DND-41 (cell line): ENCODE data around the gene ABCC9.

Experiments used
- ATAC-seq: fragments of 200-7000 bp; cut with Tn5 transposase; 3 replicates; pipeline ENCODE4 v1.9.1; 2021; ENCODE audit warnings: low read depth; ENCODE audit not compliant: insufficient read depth
- DNase-seq: peaks from one replicate; pipeline ENCODE4 v3.0.0-alpha.2; 2020
- H2AFZ ChIP-seq: 2 replicates; pipeline ENCODE4 v1.6.0; 2012; ENCODE audit warnings: low read depth, low read length
- H3K27ac ChIP-seq: 2 replicates; pipeline ENCODE4 v1.5.1; 2012; ENCODE audit warnings: low read length, inconsistent platforms
- H3K27me3 ChIP-seq: fragments of 200-600 bp; sonication (generic); 2 replicates; pipeline ENCODE4 v1.6.0; 2012; ENCODE audit warnings: low read length, mild to moderate bottlenecking, inconsistent platforms; ENCODE audit not compliant: insufficient read depth, poor library complexity
- H3K36me3 ChIP-seq: 2 replicates; pipeline ENCODE4 v1.5.1; 2012; ENCODE audit warnings: low read length, inconsistent platforms; ENCODE audit not compliant: insufficient read depth
- H3K4me1 ChIP-seq: 2 replicates; pipeline ENCODE4 v1.5.1; 2012; ENCODE audit warnings: mild to moderate bottlenecking, low read length; ENCODE audit not compliant: insufficient read depth
- H3K4me2 ChIP-seq: 2 replicates; pipeline ENCODE4 v1.6.0; 2012; ENCODE audit warnings: mild to moderate bottlenecking, moderate library complexity, low read length, inconsistent platforms; ENCODE audit not compliant: insufficient read depth
- H3K4me3 ChIP-seq, 2 experiments: fragments of 200-600 bp in 1 of 2; shearing (Covaris generic) in 1 of 2; 2 replicates each; pipeline ENCODE4 v1.5.1; 2012 to 2016; ENCODE audit warnings: inconsistent platforms in 2 of 2, low read length in 2 of 2, mild to moderate bottlenecking in 2 of 2, low read depth in 1 of 2, moderate library complexity in 1 of 2
- H3K79me2 ChIP-seq: 2 replicates; pipeline ENCODE4 v1.6.0; 2012; ENCODE audit warnings: low read length, inconsistent platforms; ENCODE audit not compliant: insufficient read depth
- H3K9ac ChIP-seq: 2 replicates; pipeline ENCODE4 v1.6.0; 2012; ENCODE audit warnings: low read depth, mild to moderate bottlenecking, inconsistent platforms, low read length, moderate library complexity
- H3K9me3 ChIP-seq: 2 replicates; pipeline ENCODE4 v1.5.1; 2012; ENCODE audit warnings: low read length, moderate library complexity, mild to moderate bottlenecking, inconsistent platforms; ENCODE audit not compliant: insufficient read depth, severe bottlenecking
- H4K20me1 ChIP-seq: 2 replicates; pipeline ENCODE4 v1.6.0; 2012; ENCODE audit warnings: low read length; ENCODE audit not compliant: insufficient read depth
- EZH2 ChIP-seq: IDR thresholded peaks from 3 replicates; pipeline ENCODE4 v1.6.1; 2012; ENCODE audit warnings: borderline replicate concordance, low read depth, mild to moderate bottlenecking, moderate library complexity, low read length, inconsistent platforms; ENCODE audit not compliant: severe bottlenecking
- TF ChIP-seq, protein P1 (sequence below): IDR thresholded peaks from 2 replicates; pipeline ENCODE4 v1.5.1; 2012; ENCODE audit warnings: borderline replicate concordance, low read length, moderate library complexity, mild to moderate bottlenecking; ENCODE audit not compliant: poor library complexity, severe bottlenecking; ENCODE audit errors: extremely low read depth

Gene ABCC9

DNA sequence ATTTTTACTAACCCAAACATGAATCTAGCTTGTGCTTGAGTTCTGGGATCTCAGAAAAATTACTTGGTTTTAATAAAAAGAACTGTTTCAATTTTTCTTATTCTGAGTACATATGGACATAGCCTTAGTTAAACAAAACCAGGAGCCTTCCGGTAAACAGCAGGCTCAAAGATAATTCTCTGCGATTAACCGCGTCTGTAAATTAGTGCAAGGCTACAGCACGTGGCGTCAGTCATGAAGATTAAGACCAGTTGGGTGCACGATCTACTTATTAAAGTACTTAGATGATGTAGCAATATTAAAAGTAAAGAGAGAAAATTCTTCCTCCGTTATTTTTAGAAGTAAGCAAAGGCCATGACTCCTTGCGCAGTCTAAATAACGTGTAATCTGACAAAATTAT is 167.4 kb downstream of the ABCC9 start:
- H3K27me3 ChIP-seq, result no peaks in the 10 kb centered on the region
- H3K4me3 ChIP-seq, result no peak overlapping the region
- no peak overlapping the region for H3K9ac ChIP-seq
- no peak overlapping the region for H3K4me2 ChIP-seq
- TF ChIP-seq EZH2, result no peak
- TF ChIP-seq, protein P1, sequence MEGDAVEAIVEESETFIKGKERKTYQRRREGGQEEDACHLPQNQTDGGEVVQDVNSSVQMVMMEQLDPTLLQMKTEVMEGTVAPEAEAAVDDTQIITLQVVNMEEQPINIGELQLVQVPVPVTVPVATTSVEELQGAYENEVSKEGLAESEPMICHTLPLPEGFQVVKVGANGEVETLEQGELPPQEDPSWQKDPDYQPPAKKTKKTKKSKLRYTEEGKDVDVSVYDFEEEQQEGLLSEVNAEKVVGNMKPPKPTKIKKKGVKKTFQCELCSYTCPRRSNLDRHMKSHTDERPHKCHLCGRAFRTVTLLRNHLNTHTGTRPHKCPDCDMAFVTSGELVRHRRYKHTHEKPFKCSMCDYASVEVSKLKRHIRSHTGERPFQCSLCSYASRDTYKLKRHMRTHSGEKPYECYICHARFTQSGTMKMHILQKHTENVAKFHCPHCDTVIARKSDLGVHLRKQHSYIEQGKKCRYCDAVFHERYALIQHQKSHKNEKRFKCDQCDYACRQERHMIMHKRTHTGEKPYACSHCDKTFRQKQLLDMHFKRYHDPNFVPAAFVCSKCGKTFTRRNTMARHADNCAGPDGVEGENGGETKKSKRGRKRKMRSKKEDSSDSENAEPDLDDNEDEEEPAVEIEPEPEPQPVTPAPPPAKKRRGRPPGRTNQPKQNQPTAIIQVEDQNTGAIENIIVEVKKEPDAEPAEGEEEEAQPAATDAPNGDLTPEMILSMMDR, result no peak
- no peaks in the 10 kb centered on the region for H4K20me1 ChIP-seq
- no peak overlapping the region for H3K27ac ChIP-seq
- DNase-seq (no peak), ATAC-seq (no peak)
- H3K4me1 ChIP-seq, result no peaks in the 10 kb centered on the region
- H3K36me3 ChIP-seq, result no peaks in the 10 kb centered on the region
- H3K79me2 ChIP-seq, result no peaks in the 10 kb centered on the region
- H3K9me3 ChIP-seq, result no peaks in the 10 kb centered on the region
- H2AFZ ChIP-seq, result no peak overlapping the region

DNA sequence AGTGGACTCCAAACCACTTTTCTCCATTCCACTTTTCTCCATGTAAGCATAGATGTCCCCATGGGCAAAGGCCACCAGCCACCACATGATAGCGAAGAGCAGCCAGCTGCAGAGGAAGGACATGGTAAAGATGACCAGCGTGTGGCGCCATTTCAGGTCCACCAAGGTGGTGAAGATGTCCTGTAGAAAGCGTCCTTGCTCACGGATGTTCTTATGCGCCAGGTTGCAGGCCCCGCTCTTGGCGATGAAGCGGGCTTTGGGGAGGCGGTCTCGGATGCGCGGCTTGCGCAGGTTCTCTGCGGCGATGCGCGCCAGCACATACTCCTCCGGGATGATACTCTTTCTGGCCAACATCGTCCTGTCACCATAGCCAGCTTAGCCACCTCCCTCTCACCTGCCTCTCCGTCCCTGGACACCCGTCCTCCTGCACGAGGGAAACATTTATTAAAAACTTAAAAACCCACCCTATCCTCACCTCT is 167.9 kb downstream of the ABCC9 start:
- Histone ChIP-seq H4K20me1 (no peaks in the 10 kb centered on the region), H3K4me1 (no peaks in the 10 kb centered on the region), H3K27me3 (no peaks in the 10 kb centered on the region), H3K27ac (no peak overlapping the region), H2AFZ (no peak overlapping the region), H3K4me2 (no peak overlapping the region), H3K4me3 (no peak overlapping the region), H3K36me3 (no peaks in the 10 kb centered on the region), H3K79me2 (no peaks in the 10 kb centered on the region), H3K9me3 (no peaks in the 10 kb centered on the region), H3K9ac (no peak overlapping the region)
- DNase-seq (no peak), ATAC-seq (no peak)
- TF ChIP-seq, protein P1, result peak; percentile 27
- no peak for TF ChIP-seq EZH2

DNA sequence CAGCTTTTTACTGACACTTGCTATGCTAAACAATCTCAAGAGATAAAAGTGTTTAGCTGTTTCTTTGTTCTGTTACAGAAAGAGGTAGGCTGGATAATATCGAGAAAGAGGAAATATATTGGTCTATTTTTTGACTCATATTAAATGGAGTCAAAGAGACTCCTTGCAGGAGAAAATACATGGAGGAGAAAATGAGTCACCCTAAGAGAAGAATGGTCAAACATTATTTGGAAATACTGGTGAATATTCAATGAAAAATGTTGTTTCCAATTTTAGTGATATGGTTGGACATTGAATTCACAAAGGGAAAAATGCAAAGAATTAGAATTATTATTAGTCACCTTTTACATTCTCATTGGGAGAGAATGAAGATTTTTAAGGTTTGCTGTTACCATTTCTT is 169.9 kb downstream of the ABCC9 start:
- TF ChIP-seq EZH2, result no peak
- ATAC-seq (no peak), DNase-seq (no peak)
- Histone ChIP-seq H3K9ac (no peak overlapping the region), H3K4me3 (no peak overlapping the region), H3K27me3 (no peaks in the 10 kb centered on the region), H4K20me1 (no peaks in the 10 kb centered on the region), H3K9me3 (no peaks in the 10 kb centered on the region), H3K4me1 (no peaks in the 10 kb centered on the region), H2AFZ (no peak overlapping the region), H3K4me2 (no peak overlapping the region), H3K36me3 (no peaks in the 10 kb centered on the region), H3K27ac (no peak overlapping the region), H3K79me2 (no peaks in the 10 kb centered on the region)

DNA sequence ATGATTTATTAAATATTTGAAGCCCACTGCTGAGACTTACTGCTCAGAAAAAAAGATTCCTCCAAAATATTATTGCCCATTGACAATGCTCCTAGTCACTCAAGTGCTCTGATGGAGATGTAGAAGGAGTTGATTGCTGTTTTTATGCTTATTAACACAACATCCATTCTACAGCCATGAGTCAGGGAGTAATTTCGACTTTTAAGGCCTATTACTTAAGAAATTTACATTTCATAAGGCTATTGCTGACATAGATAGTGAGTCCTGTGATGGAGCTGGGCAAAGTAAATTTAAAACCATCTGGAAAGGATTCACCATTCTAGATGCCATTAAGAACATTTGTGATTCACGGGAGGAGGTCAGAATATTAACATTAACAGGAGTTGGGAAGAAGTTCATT is 171.9 kb downstream of the ABCC9 start:
- Histone ChIP-seq H3K36me3 (no peaks in the 10 kb centered on the region), H4K20me1 (no peaks in the 10 kb centered on the region), H3K4me2 (no peak overlapping the region), H3K27ac (no peak overlapping the region), H3K27me3 (no peaks in the 10 kb centered on the region), H3K9ac (no peak overlapping the region), H3K4me3 (no peak overlapping the region), H3K79me2 (no peaks in the 10 kb centered on the region), H3K4me1 (no peaks in the 10 kb centered on the region), H2AFZ (no peak overlapping the region), H3K9me3 (no peaks in the 10 kb centered on the region)
- ATAC-seq (no peak), DNase-seq (no peak)
- TF ChIP-seq EZH2, result no peak
- TF ChIP-seq, protein P1, result no peak
